NCI-H128 (cell line): Measurements from ENCODE around the gene NLRP13.

Experiments
- DNase-seq: peaks from one replicate; lab custom pipeline; 2025; ENCODE audit not compliant: unreplicated experiment; lab: John Stamatoyannopoulos, UW

Gene NLRP13

DNA sequence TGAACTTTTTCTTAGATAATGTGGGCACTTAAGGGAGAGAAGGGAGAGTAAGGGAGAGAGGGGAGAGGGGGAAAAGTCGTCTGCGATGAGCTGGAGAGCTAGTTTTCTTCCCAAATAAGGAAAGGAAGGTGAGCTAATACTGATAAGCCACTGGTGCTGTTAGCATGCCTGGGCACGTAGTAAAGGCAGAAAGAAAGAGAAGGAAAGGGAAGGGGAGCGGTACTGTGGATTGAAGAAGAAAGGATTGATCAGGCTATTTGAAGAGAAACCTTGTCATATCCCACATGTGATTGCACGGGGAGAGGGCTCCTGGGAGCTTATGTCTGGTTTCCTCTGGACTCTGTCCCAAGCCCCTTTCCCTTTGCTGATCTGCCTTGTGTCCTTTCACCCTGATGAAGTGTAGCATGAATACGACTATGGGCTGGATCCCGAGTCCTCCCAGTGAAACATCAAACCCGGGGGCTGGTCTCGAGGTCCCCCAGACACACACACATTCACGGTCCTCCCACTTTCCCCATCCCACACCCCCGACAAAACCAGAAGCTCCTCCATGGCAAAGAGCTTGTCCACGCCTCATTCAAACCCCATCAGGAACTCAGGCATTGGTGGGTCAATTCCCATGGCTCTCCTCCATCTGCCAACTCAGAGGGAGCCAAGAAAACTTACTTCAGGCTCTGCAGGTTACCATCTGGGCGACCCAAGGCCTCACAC is 30.6 kb downstream of the NLRP13 start:
- DNase-seq = no peak

DNA sequence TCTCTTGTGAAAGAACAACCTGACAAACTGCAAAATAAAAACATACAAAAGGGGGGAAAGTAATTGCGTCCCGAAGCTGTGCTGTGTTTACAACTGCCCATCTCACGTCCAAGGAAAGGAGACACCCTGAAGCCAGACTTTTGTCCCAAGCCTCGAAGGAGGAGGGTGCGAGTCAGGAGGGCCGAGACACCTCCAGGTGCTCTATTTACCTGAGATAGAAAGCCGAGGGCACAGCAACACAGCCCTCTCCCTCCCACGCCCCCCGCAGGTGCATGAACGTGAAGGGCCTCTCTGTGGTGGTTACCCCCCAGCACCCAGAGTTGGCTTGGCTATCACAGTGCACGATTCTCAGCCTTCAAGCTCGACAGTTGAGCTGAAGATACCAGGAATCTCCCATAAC is 33.2 kb downstream of the NLRP13 start:
- no peak for DNase-seq

DNA sequence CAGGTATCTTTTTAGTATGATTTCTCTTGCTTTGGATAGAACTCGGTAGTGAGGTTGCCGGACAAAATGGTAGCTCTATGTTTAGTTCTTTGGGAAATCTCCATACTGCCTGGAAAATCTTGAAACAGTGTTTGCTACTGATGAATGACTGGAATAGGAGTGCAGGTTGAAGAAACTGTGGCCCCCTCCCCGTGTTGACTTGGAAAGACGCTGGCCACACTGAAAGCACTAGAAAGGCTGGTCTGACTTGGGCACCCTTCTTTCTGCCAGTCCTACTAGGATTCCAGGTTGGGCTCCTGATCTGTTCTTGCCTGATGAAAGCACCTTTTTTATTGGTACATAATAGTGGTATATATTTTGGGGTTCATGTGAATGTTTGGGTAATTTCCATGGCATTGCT is 49.5 kb downstream of the NLRP13 start:
- DNase-seq = no peak

DNA sequence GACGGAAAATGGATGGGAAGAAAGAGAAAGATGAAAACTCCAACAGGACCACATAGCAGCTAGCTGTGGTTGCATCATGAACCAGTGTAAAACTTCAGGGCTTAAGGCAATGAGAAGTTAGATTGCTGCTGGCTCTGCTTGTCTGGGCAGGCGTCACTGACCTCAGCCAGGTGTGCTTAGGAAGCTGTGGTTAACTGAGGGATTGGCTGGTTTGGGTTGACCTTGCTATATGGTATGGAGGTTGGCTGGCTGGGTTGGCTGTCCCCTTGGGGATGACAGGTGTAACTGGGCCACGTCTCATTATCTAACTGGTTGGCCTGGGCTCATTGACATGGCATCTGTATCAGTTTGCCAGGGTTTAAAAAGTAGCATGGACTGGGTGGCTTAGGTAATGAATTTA is 54.9 kb downstream of the NLRP13 start:
- no peak for DNase-seq

DNA sequence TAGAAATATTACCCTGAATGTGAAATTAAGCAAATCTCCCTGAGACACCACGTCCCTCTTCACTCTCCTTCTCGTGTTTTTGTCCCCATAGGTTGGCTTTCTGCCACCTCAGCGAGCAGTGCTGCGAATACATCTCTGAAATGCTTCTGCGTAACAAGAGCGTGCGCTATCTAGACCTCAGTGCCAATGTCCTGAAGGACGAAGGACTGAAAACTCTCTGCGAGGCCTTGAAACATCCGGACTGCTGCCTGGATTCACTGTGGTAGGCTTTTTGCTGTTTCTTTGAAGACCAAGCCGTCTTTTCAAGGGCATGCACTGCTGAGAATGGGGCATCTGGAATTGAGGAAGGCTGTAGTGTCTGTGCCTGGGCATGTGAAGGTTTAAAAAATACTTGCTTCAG is 61.4 kb downstream of the NLRP13 start:
- DNase-seq = no peak

DNA sequence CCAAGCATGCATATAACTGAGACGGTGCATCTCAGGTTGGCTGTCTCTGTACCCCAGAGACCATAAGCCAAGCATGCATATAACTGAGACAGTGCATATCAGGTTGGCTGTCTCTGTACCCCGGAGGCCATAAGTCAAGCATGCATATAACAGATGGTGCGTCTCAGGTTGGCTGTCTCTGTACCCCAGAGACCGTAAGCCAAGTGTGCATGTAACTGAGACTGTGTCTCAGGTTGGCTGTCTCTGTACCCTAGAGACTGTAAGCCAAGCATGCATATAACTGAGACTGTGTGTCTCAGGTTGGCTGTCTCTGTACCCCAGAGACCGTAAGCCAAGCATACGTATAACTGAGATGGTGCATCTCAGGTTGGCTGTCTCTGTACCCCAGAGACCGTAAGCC is 65.0 kb downstream of the NLRP13 start:
- no peak for DNase-seq

DNA sequence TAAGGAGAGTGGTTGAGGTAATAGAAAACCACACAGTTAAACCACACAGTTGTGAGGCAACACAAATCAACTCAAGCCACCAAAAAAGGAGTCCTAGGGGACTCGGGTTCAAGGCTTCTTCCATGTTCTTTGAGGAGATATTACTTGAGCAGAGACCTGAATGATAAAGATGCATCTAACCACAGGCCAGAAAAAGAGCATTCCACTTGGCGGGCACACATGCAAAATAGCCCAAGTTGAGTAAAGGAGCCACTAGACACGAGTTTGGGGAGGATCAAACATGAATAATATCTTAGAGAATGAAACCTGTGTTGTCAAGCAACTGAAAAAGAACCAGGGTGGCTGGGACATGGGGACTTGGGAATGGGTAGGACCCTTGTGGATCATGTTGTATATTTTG is 65.6 kb downstream of the NLRP13 start:
- DNase-seq = no peak

DNA sequence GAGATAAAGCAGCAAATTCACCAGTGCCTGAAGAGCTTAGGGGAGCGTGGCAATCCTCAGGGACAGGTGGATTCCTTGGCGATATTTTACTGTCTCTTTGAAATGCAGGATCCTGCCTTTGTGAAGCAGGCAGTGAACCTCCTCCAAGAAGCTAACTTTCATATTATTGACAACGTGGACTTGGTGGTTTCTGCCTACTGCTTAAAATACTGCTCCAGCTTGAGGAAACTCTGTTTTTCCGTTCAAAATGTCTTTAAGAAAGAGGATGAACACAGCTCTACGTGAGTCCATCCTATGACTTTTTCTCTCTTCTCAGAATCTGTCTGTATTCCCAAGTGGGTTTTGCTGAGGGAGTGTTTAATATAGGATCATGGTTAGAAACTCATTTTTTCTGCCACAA is 73.2 kb downstream of the NLRP13 start:
- no peak for DNase-seq

DNA sequence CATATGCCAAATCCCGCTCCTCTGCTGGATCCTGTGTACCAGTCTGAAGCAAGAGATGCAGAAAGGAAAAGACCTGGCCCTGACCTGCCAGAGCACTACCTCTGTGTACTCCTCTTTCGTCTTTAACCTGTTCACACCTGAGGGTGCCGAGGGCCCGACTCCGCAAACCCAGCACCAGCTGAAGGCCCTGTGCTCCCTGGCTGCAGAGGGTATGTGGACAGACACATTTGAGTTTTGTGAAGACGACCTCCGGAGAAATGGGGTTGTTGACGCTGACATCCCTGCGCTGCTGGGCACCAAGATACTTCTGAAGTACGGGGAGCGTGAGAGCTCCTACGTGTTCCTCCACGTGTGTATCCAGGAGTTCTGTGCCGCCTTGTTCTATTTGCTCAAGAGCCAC is 73.7 kb downstream of the NLRP13 start:
- DNase-seq = no peak

DNA sequence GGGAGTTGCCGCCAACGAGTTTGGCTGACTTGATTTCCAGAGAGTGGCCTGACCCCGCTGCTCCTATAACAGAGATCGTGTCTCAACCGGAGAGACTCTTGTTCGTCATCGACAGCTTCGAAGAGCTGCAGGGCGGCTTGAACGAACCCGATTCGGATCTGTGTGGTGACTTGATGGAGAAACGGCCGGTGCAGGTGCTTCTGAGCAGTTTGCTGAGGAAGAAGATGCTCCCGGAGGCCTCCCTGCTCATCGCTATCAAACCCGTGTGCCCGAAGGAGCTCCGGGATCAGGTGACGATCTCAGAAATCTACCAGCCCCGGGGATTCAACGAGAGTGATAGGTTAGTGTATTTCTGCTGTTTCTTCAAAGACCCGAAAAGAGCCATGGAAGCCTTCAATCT is 74.2 kb downstream of the NLRP13 start:
- DNase-seq = no peak

DNA sequence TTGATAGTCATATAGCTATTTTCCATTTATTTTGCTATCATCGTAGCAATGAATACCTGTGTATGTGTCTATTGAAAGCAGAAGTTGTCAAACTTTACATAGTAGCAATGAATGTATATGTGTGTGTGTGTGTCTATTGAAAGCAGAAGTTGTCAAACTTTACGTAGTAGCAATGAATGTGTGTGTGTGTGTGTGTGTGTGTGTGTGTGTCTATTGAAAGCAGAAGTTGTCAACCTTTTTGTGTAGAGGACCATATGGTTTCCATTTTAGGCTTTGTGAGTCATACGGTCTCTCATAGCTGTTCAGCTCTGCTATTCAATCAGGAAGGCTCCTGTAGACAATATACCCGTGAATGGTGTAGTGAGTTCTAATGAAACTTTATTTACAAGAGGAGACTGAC is 75.0 kb downstream of the NLRP13 start:
- DNase-seq = no peak

DNA sequence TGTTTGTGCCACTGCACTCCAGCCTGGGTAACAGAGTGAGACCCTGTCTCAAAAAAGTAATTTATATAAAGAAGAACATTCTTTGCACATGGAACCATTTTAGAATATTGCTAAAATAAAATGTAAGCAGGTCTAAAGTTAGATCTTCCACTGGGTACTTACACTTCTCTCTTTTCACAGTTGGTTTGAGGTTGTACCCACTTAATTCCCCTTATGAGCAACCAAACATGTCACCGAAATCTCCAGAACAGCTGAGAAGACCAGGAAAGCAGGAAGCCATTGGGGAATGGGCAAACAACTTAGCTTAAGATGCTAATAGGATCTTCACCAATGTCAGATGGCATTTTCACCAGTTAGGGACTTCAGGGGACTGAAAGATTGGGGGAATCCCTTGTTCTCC is 77.0 kb downstream of the NLRP13 start:
- DNase-seq = no peak
